OCI-LY1 (cell line): Measurements from ENCODE around the gene PSMD2.

Experiments
- H2AFZ ChIP-seq: fragments of 200-600 bp; sonication (generic), shearing (Covaris generic); 2 replicates; pipeline ENCODE4 v1.6.0; 2014; ENCODE audit warnings: antibody characterized with exemption, mild to moderate bottlenecking, low read length
- H3F3A ChIP-seq: fragments of 200-600 bp; sonication (generic), shearing (Covaris generic); 2 replicates; pipeline ENCODE4 v1.6.0; 2014; ENCODE audit warnings: mild to moderate bottlenecking, antibody characterized with exemption, low read length, moderate library complexity; ENCODE audit not compliant: insufficient read depth
- H3K27ac ChIP-seq: fragments of 200-600 bp; sonication (generic); 2 replicates; pipeline ENCODE4 v1.5.1; 2014; ENCODE audit warnings: low read length, mixed run types, mild to moderate bottlenecking, low read depth; ENCODE audit not compliant: poor library complexity, severe bottlenecking
- H3K27me3 ChIP-seq: fragments of 200-600 bp; sonication (generic); 2 replicates; pipeline ENCODE4 v1.6.0; 2014; ENCODE audit warnings: antibody characterized with exemption, mild to moderate bottlenecking, low read length, moderate library complexity; ENCODE audit not compliant: insufficient read depth
- H3K36me3 ChIP-seq: fragments of 200-600 bp; sonication (generic); 2 replicates; pipeline ENCODE4 v1.6.1; 2014; ENCODE audit warnings: mild to moderate bottlenecking, antibody characterized with exemption, low read length, moderate library complexity, mixed read lengths; ENCODE audit not compliant: insufficient read depth
- H3K4me1 ChIP-seq: fragments of 200-600 bp; sonication (generic); 2 replicates; pipeline ENCODE4 v1.5.1; 2014; ENCODE audit warnings: mild to moderate bottlenecking, low read length, moderate library complexity; ENCODE audit not compliant: insufficient read depth, severe bottlenecking
- H3K4me2 ChIP-seq: fragments of 200-600 bp; sonication (generic), shearing (Covaris generic); 2 replicates; pipeline ENCODE4 v1.6.1; 2014; ENCODE audit warnings: low read length
- H3K4me3 ChIP-seq: fragments of 200-600 bp; sonication (generic); 2 replicates; pipeline ENCODE4 v1.5.1; 2014; ENCODE audit warnings: low read length, low read depth, mild to moderate bottlenecking, mixed read lengths; ENCODE audit not compliant: poor library complexity, severe bottlenecking
- H3K79me2 ChIP-seq: fragments of 200-600 bp; shearing (Covaris generic); 2 replicates; pipeline ENCODE4 v1.6.1; 2016; ENCODE audit warnings: mixed run types, low read length, mixed read lengths; ENCODE audit not compliant: insufficient read depth
- H3K9ac ChIP-seq: fragments of 200-600 bp; sonication (generic), shearing (Covaris generic); 2 replicates; pipeline ENCODE4 v1.6.1; 2014; ENCODE audit warnings: mild to moderate bottlenecking, low read length, mixed read lengths
- H3K9me2 ChIP-seq: fragments of 200-600 bp; sonication (generic), shearing (Covaris generic); 2 replicates; pipeline ENCODE4 v1.6.1; 2014; ENCODE audit warnings: low read depth, mild to moderate bottlenecking, low read length, mixed read lengths
- H3K9me3 ChIP-seq: fragments of 200-600 bp; shearing (Covaris generic); 2 replicates; pipeline ENCODE4 v1.6.1; 2014; ENCODE audit warnings: low read length, mixed read lengths
- H4K20me1 ChIP-seq: fragments of 200-600 bp; sonication (generic), shearing (Covaris generic); 2 replicates; pipeline ENCODE4 v1.6.0; 2016; ENCODE audit warnings: mild to moderate bottlenecking, low read length; ENCODE audit not compliant: insufficient read depth
- CTCF ChIP-seq: fragments of 200-600 bp; sonication (generic), shearing (Covaris generic); IDR thresholded peaks from 2 replicates; pipeline ENCODE4 v1.5.1; 2017; ENCODE audit warnings: mild to moderate bottlenecking, antibody characterized with exemption, low read length, moderate library complexity, mixed read lengths
- EZH2 ChIP-seq: fragments of 200-600 bp; sonication (generic), shearing (Covaris generic); IDR thresholded peaks from 2 replicates; pipeline ENCODE4 v1.8.0; 2017; ENCODE audit warnings: borderline replicate concordance, mixed run types, mild to moderate bottlenecking, antibody characterized with exemption, low read length, moderate library complexity, mixed read lengths

The PSMD2 gene

GRCh38 chr3:184352149-184352785 lies 53.2 kb downstream of the PSMD2 start:
- no peak overlapping the region for H3K4me2 ChIP-seq
- peaks cover 3% of the 10 kb centered on the region for H3K4me1 ChIP-seq
- H4K20me1 ChIP-seq: no peaks in the 10 kb centered on the region
- TF ChIP-seq CTCF: no peak
- TF ChIP-seq EZH2: no peak
- no peak overlapping the region for H3K9ac ChIP-seq
- no peaks in the 10 kb centered on the region for H3K9me3 ChIP-seq
- H3K27me3 ChIP-seq: no peaks in the 10 kb centered on the region
- no peaks in the 10 kb centered on the region for H3F3A ChIP-seq
- no peaks in the 10 kb centered on the region for H3K79me2 ChIP-seq
- H3K9me2 ChIP-seq: no peaks in the 10 kb centered on the region
- H3K36me3 ChIP-seq: no peaks in the 10 kb centered on the region
- no peak overlapping the region for H2AFZ ChIP-seq
- H3K4me3 ChIP-seq: no peak overlapping the region
- H3K27ac ChIP-seq: no peak overlapping the region

GRCh38 chr3:184352897-184353545 lies 54.0 kb downstream of the PSMD2 start:
- H3K9ac ChIP-seq: no peak overlapping the region
- no peak for TF ChIP-seq EZH2
- TF ChIP-seq CTCF: no peak
- no peaks in the 10 kb centered on the region for H3F3A ChIP-seq

GRCh38 chr3:184353546-184353941 lies 54.5 kb downstream of the PSMD2 start:
- Histone ChIP-seq H3K9me3 (no peaks in the 10 kb centered on the region), H3K9ac (no peak overlapping the region), H3K4me3 (no peak overlapping the region), H3K4me2 (no peak overlapping the region), H3K36me3 (no peaks in the 10 kb centered on the region), H3K9me2 (no peaks in the 10 kb centered on the region), H4K20me1 (no peaks in the 10 kb centered on the region), H2AFZ (no peak overlapping the region), H3K27ac (no peak overlapping the region), H3K79me2 (no peaks in the 10 kb centered on the region), H3K4me1 (peaks cover 3% of the 10 kb centered on the region), H3K27me3 (0 out of 2 replicates have a peak, but pooled peaks cover 5% of the 10 kb centered on the region), H3F3A (no peaks in the 10 kb centered on the region)
- TF ChIP-seq CTCF (no peak), EZH2 (no peak)

More at GRCh38 chr3:184352897-184353545, 54.0 kb downstream of the PSMD2 start:
- Histone ChIP-seq H3K4me3 (no peak overlapping the region), H3K79me2 (no peaks in the 10 kb centered on the region), H3K9me2 (no peaks in the 10 kb centered on the region), H3K27ac (no peak overlapping the region), H3K9me3 (no peaks in the 10 kb centered on the region), H2AFZ (no peak overlapping the region), H3K27me3 (0 out of 2 replicates have a peak, but pooled peaks cover 3% of the 10 kb centered on the region), H3K4me1 (peaks cover 3% of the 10 kb centered on the region), H4K20me1 (no peaks in the 10 kb centered on the region), H3K4me2 (no peak overlapping the region), H3K36me3 (no peaks in the 10 kb centered on the region)
